ENCODE data around the gene PPP6R3.

The PPP6R3 gene

DNA sequence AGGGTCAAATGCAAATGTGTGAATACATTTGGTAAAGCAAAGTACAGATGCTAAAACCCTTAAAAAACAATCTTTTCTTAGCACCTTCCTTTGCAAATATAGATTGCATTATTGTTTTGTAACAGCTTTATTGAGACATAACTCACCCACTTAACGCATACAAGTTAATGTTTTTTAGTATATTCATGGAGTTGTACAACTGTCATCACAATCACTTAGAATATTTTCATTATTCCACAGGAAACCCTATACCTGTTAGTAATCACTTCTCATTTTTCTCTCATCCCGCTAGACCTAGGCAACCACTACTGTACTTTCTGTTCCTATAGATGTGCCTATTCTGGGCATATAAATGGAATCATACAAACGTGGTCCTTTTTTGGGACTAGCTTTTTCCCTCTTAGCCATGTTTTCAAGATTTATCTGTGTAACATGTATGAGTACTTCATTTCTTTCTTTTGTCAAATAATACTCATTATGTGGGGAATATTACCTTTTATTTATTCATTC is 34.7 kb downstream of the PPP6R3 start:
- no peak for DNase-seq (ENCODE audit: low spot score)

DNA sequence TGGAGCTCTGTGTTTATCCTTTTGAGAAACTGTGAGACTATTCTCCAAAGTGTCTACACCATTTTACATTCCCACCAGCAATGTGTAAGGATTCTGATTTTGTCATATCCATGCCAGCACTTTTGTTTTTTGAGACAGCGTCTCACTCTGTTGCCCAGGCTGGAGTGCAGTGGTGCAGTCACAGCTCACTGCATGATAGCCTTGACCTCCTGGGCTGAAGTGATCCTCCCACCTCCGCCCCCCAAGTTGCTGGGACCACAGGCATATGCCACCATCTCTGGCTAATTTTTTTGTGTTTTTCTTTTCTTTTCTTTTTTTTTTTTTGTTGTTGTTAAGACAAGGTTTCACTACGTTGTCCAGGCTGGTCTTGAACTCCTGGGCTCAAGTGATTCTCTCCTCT is 35.3 kb downstream of the PPP6R3 start:
- DNase-seq (ENCODE audit: low spot score), result no peak

GRCh38 chr11:68497761-68498160 is 37.2 kb downstream of the PPP6R3 start:
- no peak for DNase-seq (ENCODE audit: low spot score)

GRCh38 chr11:68498321-68498720 is 37.8 kb downstream of the PPP6R3 start:
- no peak for DNase-seq (ENCODE audit: low spot score)

GRCh38 chr11:68498903-68499883 is 38.6 kb downstream of the PPP6R3 start:
- no peak for DNase-seq (ENCODE audit: low spot score)

- DNase-seq (ENCODE audit: low spot score), result no peak
Observed at GRCh38 chr11:68500206-68500605, 39.7 kb downstream of the PPP6R3 start.

DNA sequence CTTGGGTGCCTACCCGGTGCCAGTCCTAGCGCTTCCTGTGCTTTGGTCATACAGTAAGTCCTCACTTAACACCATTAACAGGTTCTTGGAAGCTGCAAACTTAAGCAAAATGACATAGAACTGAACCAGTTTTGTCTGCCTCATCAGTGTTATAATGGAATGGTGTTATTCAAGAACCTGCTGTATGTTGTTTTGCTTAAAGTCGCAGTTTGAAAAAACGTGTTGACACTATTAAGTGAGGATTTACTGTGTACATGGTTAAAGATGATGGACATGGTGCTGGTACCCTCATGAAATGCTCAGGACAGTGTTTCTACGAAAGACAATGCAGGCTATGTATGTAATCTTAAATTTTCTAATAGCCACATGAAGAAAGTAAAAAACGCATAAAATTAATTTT is 41.3 kb downstream of the PPP6R3 start:
- DNase-seq (ENCODE audit: low spot score), result no peak

DNA sequence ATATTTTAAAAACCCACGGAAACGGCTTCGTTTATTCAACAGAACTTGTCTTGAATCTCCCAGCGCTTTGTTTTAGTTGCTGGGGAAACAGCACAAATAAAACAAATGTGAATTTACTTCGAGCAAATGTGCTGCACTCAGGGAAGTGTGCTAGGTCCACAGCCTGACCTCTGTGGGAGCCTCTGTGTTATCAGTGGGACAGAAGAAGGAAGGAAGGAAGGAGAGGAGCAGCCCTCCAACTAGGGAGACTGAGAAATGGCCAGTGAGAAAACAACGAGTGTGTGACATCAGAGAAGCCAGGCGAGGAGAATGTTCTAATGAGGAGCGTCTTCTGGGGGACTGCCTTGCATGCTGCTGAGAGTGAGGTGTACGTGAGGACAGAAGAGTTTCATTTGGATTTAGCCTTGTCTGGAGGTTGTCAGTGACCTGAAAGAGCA is 42.7 kb downstream of the PPP6R3 start:
- no peak for DNase-seq (ENCODE audit: low spot score)

DNA sequence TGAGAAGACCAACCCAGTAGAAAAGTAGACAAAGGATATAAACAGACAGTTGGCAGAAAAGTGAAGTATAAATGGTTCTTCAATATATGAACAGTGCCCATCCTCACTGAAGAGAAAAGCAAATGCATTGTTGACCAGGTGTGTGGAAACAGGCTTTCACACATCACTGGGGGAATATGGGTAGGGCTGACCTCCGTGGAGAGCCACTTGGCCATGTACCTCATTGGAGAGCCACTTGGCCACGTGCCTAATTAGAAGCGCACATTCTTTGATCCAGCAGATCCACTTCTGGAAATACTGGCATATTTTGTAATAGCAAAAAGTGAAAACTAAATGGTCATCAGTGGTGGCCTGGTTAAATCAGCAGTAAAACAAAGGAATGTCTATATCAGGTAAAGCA is 43.2 kb downstream of the PPP6R3 start:
- no peak for DNase-seq (ENCODE audit: low spot score)

- DNase-seq (ENCODE audit: low spot score), result no peak
Observed at GRCh38 chr11:68504432-68505066, 44.0 kb downstream of the PPP6R3 start.

DNA sequence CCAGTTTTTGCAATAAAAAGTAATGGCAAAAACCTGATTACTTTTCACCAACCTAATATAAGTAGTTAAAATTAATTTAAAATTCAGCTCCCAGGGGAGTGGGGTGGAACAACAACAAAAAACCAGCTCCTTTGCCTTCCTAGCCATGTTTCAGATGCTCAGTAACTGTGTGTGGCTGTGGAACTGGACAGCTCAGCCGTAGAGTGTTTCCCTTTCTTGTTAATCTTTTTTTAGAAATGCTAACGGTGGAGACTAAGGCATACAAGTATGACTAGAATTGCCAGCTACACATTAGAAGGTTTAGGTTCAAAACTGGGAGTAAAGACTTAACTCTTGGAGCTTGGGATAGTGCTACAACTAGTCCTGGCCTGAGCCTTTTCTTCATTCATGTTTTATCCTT is 45.0 kb downstream of the PPP6R3 start:
- DNase-seq (ENCODE audit: low spot score), result no peak

GRCh38 chr11:68506908-68507307 is 46.4 kb downstream of the PPP6R3 start:
- DNase-seq (ENCODE audit: low spot score), result no peak

GRCh38 chr11:68508425-68508824 is 47.9 kb downstream of the PPP6R3 start:
- no peak for DNase-seq (ENCODE audit: low spot score)

- DNase-seq (ENCODE audit: low spot score), result no peak
Observed at GRCh38 chr11:68509066-68509465, 48.5 kb downstream of the PPP6R3 start.

DNA sequence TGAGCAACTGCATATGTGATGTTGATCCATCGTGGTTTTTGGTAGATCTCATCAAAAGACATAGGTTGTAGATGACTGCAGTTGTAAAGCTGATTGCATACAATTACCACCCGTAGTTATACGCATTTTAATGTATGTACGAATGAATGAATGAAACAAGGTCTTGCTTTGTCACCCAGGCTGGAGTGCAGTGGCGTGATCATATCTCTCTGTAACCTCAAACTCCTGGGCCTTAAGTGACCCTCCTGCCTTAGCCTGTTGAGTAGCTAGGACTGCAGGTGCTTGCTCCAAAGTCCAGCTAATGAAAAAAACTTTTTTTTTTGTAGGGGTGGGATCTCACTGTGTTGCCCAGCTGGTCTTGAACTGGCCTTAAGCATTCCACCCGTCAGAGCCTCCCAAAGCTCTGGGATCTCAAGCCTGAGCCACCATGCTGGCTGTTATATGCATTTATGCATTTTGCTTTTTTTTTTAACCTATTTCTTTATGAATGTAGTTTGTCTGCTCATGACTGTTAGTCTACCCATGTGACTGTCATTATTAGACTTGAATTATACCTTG is 53.5 kb downstream of the PPP6R3 start:
- DNase-seq (ENCODE audit: low spot score), result no peak

- no peak for DNase-seq (ENCODE audit: low spot score)
Observed at GRCh38 chr11:68517121-68517741, 56.7 kb downstream of the PPP6R3 start.

DNA sequence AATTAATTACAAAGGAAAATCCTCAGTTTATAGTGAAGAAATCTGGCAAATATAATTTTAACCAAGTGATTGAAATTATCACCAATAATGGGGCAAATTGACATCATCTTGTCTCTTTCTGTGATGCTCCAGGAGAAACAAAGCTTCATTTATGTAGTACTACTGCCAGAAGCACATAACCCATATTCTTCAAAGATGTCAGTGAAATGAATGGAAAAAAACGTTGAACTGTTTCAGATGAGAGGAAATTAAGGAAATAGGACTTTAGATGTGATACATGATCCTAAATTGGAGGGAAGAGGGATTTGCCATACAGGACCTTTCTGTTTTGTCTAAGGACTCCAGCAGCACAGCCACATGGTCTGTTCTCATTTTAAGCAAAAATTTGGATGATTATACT is 57.6 kb downstream of the PPP6R3 start:
- DNase-seq (ENCODE audit: low spot score), result no peak

- no peak for DNase-seq (ENCODE audit: low spot score)
Observed at GRCh38 chr11:68521969-68522652, 61.6 kb downstream of the PPP6R3 start.

DNA sequence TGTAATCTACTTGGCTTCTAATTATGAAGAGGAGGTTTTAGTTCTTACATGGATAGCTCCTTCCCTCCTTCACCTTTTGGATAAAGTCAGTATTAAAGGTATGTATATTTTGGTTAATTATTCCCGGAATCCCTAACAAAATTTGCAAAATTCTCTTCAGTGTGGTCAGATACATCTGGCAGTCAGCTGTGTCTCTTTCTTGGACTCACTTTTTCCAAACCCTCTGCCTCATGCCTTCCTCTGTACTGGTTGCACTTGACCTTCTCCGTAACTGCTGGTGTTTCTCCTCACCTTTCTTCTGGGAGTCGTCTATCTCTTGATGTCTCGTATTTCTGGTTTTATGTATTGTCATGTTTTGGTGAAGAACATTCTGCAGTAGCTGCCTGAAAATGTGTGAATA is 62.5 kb downstream of the PPP6R3 start:
- no peak for DNase-seq (ENCODE audit: low spot score)

- DNase-seq (ENCODE audit: low spot score), result no peak
Observed at GRCh38 chr11:68523743-68524142, 63.2 kb downstream of the PPP6R3 start.

GRCh38 chr11:68524213-68524612 is 63.7 kb downstream of the PPP6R3 start:
- no peak for DNase-seq (ENCODE audit: low spot score)

DNA sequence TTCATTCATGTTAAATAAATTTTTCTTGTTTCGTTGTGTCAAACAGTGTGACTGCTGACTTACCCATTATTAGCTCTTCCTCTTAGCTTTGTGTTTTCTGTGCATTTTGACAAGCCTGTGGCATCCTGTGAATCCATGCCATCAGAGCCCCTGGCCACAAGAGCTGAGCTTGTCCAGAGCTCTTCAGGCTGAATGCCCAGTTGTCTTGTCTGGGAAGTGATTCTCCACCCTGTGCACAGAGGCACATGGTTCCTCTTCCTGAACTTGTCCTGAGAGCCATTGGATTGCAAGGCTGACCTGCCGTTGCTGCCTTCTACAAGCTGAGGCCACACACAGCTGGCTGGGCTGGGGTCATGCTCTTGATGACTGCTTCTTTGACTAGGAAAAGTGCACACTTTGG is 64.1 kb downstream of the PPP6R3 start:
- DNase-seq (ENCODE audit: low spot score), result no peak
